Testis (tissue), 3 donors: ENCODE measurements around the gene SLC35D1. TPM values are rescaled to one million over a fixed set of nuclear protein-coding genes. Genes with fewer than 3 reads are reported as not detected.

ENCODE experiments used
- DNase-seq: peaks from one replicate; pipeline ENCODE4 v3.0.0-alpha.2; 2019
- H3K27ac ChIP-seq, 2 donors: fragments of 200-600 bp; sonication (generic); one replicate each; pipeline ENCODE4 v1.5.1; 2019
- H3K27me3 ChIP-seq: fragments of 200-600 bp; sonication (generic); one replicate; pipeline ENCODE4 v1.5.1; 2019
- H3K36me3 ChIP-seq: fragments of 200-600 bp; sonication (generic); one replicate; pipeline ENCODE4 v1.5.1; 2017; ENCODE audit warnings: low read depth; ENCODE audit errors: missing control alignments
- H3K4me1 ChIP-seq: fragments of 200-600 bp; sonication (generic); one replicate; pipeline ENCODE4 v1.5.1; 2019
- H3K4me3 ChIP-seq, 2 donors: fragments of 200-600 bp; sonication (generic); one replicate each; pipeline ENCODE4 v1.5.1; 2017 to 2019
- H3K9me3 ChIP-seq: fragments of 200-600 bp; sonication (generic); one replicate; pipeline ENCODE4 v1.5.1; 2017
- POLR2A ChIP-seq: fragments of 450-650 bp; IDR thresholded peaks from one replicate; pipeline ENCODE4 v1.6.1; 2017; ENCODE audit warnings: antibody characterized with exemption, mild to moderate bottlenecking, moderate library complexity
- WGBS, 2 donors: methylation state at CpG; one replicate each; pipeline ENCODE4 v1.1.5; 2018; 5-methylcytosine and 5-hydroxymethylcytosine counted together
- intact Hi-C: fragments of 100-400 bp; cut with DNase I; formaldehyde crosslinking; loops from one replicate; pipeline ENCODE4 v1.15.1; 2023; ENCODE audit warnings: low total_unique reads
- polyA plus RNA-seq: library from polyadenylated mRNA; stranded (reverse); fragments of 350-450 nt; fragmentation: Illumina TruSeq; extraction: RNeasy Lipid Tissue Mini Kit (QIAGEN cat#74804); gene quantifications from one replicate; pipeline ENCODE4 v1.2.3, GENCODE V29; 2014; ENCODE audit warnings: low read depth, low replicate concordance; ENCODE audit not compliant: insufficient read depth
- total RNA-seq, 2 donors: library from RNA; depleted of rRNA; stranded (reverse); fragments of >200 nt; gene quantifications; one replicate each; pipeline ENCODE4 v1.2.3, GENCODE V29; 2016
- TF ChIP-seq, protein P1 (sequence below), 3 experiments: fragments of 450-650 bp in 2 of 3; fragments of 200-600 bp in 1 of 3; sonication (generic) in 1 of 3; IDR thresholded peaks; one replicate each; pipeline ENCODE4 v1.5.1; 2016 to 2019; ENCODE audit warnings: antibody characterized with exemption in 3 of 3, mild to moderate bottlenecking in 2 of 3, moderate library complexity in 1 of 3

The SLC35D1 gene
- total and polyA plus RNA-seq, 3 donors from 2014 or later, result 11.3 to 17.2 (median 15.5) TPM

DNA sequence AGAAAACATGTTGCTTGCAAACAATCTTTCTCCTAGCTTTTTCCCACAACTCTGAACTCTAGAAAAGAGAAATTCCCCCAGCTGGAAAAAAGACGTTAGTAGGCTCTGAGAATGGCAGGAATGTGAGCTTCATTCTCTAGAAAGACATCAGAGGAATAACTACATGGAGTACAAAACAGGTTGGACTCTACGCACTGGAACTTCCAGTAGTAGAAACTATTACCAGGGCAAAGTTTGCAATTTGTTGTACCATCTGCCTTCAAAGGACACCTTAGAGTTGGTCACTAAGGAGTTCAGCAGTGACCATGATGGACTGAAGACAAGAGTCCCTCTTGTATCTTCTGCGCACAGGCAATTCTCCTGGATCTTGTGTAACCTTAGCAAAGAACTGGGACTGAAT is 60.9 kb downstream of the SLC35D1 start:
- intact Hi-C loops, result no loop called here
- no peaks in the 10 kb centered on the region for H3K27me3 ChIP-seq
- H3K27ac ChIP-seq, result no peak overlapping the region
- H3K4me1 ChIP-seq, result no peaks in the 10 kb centered on the region
- H3K4me3 ChIP-seq, result no peak overlapping the region
- no peaks in the 10 kb centered on the region for H3K36me3 ChIP-seq
- DNase-seq, result no peak
- TF ChIP-seq, protein P1, sequence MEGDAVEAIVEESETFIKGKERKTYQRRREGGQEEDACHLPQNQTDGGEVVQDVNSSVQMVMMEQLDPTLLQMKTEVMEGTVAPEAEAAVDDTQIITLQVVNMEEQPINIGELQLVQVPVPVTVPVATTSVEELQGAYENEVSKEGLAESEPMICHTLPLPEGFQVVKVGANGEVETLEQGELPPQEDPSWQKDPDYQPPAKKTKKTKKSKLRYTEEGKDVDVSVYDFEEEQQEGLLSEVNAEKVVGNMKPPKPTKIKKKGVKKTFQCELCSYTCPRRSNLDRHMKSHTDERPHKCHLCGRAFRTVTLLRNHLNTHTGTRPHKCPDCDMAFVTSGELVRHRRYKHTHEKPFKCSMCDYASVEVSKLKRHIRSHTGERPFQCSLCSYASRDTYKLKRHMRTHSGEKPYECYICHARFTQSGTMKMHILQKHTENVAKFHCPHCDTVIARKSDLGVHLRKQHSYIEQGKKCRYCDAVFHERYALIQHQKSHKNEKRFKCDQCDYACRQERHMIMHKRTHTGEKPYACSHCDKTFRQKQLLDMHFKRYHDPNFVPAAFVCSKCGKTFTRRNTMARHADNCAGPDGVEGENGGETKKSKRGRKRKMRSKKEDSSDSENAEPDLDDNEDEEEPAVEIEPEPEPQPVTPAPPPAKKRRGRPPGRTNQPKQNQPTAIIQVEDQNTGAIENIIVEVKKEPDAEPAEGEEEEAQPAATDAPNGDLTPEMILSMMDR (IDR thresholded peaks at IDR 0.05), result no peak
- WGBS, 2 donors, result 86 to 89% methylated on average over 3 of the region's 3 CpGs
- no peaks in the 10 kb centered on the region for H3K9me3 ChIP-seq

DNA sequence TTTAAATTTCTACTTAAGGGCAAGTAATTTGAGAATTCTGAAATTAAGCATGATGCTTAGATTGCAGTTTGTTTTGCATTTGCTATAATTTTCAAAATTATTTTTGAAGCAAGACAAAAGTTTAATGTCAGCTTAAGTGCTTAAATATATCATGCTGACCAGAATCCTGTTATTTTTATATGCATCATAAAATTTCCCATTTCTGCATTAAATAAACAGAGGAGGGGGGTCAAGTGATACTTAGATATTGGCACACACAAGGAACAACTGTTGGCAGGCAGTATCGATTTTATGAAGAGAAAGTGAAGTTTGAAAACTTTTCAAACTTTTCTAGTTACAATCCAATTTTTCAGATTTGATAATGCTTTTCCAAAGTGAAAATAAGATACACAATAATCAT is 68.1 kb downstream of the SLC35D1 start:
- no peaks in the 10 kb centered on the region for H3K27me3 ChIP-seq
- intact Hi-C loops, result no loop called here
- DNase-seq, result no peak
- H3K36me3 ChIP-seq, result no peaks in the 10 kb centered on the region
- H3K4me3 ChIP-seq, result no peak overlapping the region
- H3K27ac ChIP-seq, result no peak overlapping the region
- TF ChIP-seq, protein P1 (IDR thresholded peaks at IDR 0.05), result no peak
- TF ChIP-seq POLR2A, result no peak
- H3K9me3 ChIP-seq, result no peaks in the 10 kb centered on the region
- H3K4me1 ChIP-seq, result no peaks in the 10 kb centered on the region
- WGBS, 2 donors, result 20 to 33% methylated on average over 1 of the region's 1 CpG

DNA sequence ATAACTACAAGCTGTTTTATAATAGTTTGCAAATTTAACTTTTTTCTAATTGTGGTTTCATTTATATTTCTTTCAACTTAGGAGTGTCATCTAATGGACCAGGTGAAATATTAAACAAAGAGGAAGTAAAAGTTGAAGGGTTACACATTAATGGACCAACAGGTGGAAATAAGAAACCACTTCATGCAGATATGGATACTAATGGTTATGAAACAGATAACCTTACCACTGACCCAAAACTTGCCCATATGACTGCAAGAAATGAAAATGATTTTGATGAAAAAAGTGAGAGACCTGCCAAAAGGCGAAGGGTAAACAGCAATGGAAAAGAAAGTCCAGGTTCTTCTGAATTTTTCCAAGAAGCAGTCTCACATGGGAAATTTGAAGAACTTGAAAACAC is 69.5 kb downstream of the SLC35D1 start:
- intact Hi-C loops, result no loop called here
- Histone ChIP-seq H3K36me3 (no peaks in the 10 kb centered on the region), H3K27me3 (no peaks in the 10 kb centered on the region), H3K27ac (no peak overlapping the region), H3K9me3 (no peaks in the 10 kb centered on the region), H3K4me1 (no peaks in the 10 kb centered on the region), H3K4me3 (no peak overlapping the region)
- no peak for DNase-seq
- 98 to 100% methylated on average over 1 of the region's 1 CpG for WGBS, 2 donors
- TF ChIP-seq, protein P1 (IDR thresholded peaks at IDR 0.05), result no peak
- TF ChIP-seq POLR2A, result no peak

- H3K27ac ChIP-seq, result peak overlapping the region in 1 of 2 donors; percentile 21
- TF ChIP-seq, protein P1 (IDR thresholded peaks at IDR 0.05), result no peak
- no peak for TF ChIP-seq POLR2A
- no peak overlapping the region for H3K4me3 ChIP-seq
- 77 to 82% methylated on average over 4 of the region's 4 CpGs for WGBS, 2 donors
- H3K36me3 ChIP-seq, result no peaks in the 10 kb centered on the region
- intact Hi-C loops, result no loop called here
- H3K27me3 ChIP-seq, result no peaks in the 10 kb centered on the region
- no peak for DNase-seq
- no peaks in the 10 kb centered on the region for H3K9me3 ChIP-seq
- no peaks in the 10 kb centered on the region for H3K4me1 ChIP-seq
Observed at GRCh38 chr1:66982561-66983260, 71.2 kb downstream of the SLC35D1 start.

DNA sequence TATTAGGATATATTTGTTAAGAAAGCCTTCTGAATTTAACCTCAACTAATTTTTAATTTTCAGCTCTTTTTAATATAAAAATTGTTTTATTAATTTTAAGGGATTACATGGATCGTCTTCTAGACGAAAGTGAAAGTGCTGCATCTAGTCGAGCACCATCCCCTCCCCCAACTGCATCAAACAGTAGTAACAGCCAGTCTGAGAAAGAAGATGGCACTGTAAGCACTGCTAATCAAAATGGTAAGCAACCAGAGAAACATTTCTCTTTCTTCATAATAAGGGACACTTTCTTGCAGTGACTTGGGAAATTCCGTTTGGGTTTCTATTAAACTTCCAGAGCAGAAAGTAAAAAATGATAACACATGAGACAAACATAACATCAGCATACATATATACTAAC is 72.3 kb downstream of the SLC35D1 start:
- Histone ChIP-seq H3K9me3 (no peaks in the 10 kb centered on the region), H3K27me3 (no peaks in the 10 kb centered on the region), H3K4me1 (no peaks in the 10 kb centered on the region), H3K4me3 (no peak overlapping the region), H3K36me3 (no peaks in the 10 kb centered on the region), H3K27ac (peak overlapping the region in 1 of 2 donors; percentile 14)
- 37 to 56% methylated on average over 4 of the region's 4 CpGs for WGBS, 2 donors
- intact Hi-C loops, result no loop called here
- no peak for DNase-seq
- TF ChIP-seq, protein P1 (IDR thresholded peaks at IDR 0.05), result no peak
- TF ChIP-seq POLR2A, result no peak
